ENCODE results near the gene LIG1. TPM values are rescaled to one million over a fixed set of nuclear protein-coding genes. Genes with fewer than 3 reads are reported as not detected.

Gene LIG1
- total and polyA plus RNA-seq, 2 of the 13 experiments (the other 11 are each of a cell fraction or from before 2014, with no cell fraction given) = 20.1 to 64.4 TPM

DNA sequence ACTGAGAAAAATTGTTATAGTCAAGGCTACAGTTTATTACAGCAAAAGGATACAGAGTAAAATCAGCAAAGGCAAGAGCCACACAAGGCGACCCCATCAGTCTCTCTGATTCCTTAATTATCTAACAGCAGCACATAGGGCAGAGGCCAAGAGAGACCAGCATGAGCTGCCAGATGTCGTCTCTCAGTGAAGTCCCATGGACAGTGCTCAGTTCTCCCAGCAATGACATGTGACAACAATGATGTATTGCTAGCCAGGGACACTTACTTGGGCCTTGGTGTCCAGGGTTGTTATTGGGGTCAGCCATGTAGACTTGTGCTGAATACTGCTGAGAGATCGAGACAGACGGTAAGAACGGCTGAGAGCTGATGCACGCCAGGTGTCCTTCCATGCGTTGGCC is 22.6 kb upstream of the LIG1 start:
- DNase-seq (ENCODE audit: low spot score) (no peak), FAIRE-seq (no peak), ATAC-seq (no peak)
- 95% methylated on average over 6 of the region's 7 CpGs for WGBS (ENCODE audit: low lambda C conversion rate)
- Histone ChIP-seq H3K79me2 (ENCODE audit: insufficient read depth, low read length) (no peaks in the 10 kb centered on the region), H3K4me1 (ENCODE audit: insufficient read depth, low read length) (no peaks in the 10 kb centered on the region), H3K4me3 (replicated peaks in 1 of 3; ENCODE audit: insufficient read depth in 1 of 3, low read depth in 2 of 3, low read length in 3 of 3) (no peak overlapping the region), H3K4me2 (ENCODE audit: low read depth, low read length) (no peak overlapping the region), H4K20me1 (ENCODE audit: insufficient read depth, low read length) (no peaks in the 10 kb centered on the region), H2AFZ (ENCODE audit: low read length) (no peak overlapping the region), H3K27ac (ENCODE audit: extremely low read length, insufficient read depth, low read length) (no peak overlapping the region), H3K9me3 (ENCODE audit: low read length) (no peaks in the 10 kb centered on the region), H3K36me3 (replicated peaks in 1 of 2; ENCODE audit: control insufficient read depth in 1 of 2, insufficient read depth in 2 of 2, low read length in 2 of 2) (no peaks in the 10 kb centered on the region), H3K27me3 (ENCODE audit: control insufficient read depth in 1 of 2, insufficient read depth in 2 of 2, low read length in 2 of 2) (no peaks in the 10 kb centered on the region), H3K9ac (ENCODE audit: insufficient read depth, low read depth, low read length) (no peak overlapping the region)
- BruUV-seq (replicated peaks) = no TSS peak
- intact Hi-C loops (cut with micrococcal nuclease; ENCODE audit: unreplicated experiment) (no loop called here), in situ Hi-C loops (cut with HindIII; ENCODE audit: extremely low pct_ligation_motif_present, low pct_unique_long_range_greater_than_20kb) (no loop called here)
- ChIA-PET POLR2A (no interaction called here), CTCF (ENCODE audit: low intra/inter-chr PET ratio, low total read pairs) (no interaction called here)
- TF ChIP-seq EED (CRISPR knock-in tag; IDR thresholded peaks at IDR 0.05) (no peak), NPAS2 (CRISPR knock-in tag; IDR thresholded peaks at IDR 0.05; ENCODE audit: borderline replicate concordance) (no peak), ZNF773 (CRISPR knock-in tag; IDR thresholded peaks at IDR 0.05; ENCODE audit: borderline replicate concordance) (no peak), ZNF317 (CRISPR knock-in tag; IDR thresholded peaks at IDR 0.05) (no peak), MTA3 (CRISPR knock-in tag; IDR thresholded peaks at IDR 0.05) (no peak), PLRG1 (conservative IDR thresholded peaks at IDR 0.05) (no peak), RXRA (CRISPR knock-in tag; IDR thresholded peaks at IDR 0.05) (no peak), ZKSCAN1 (IDR thresholded peaks at IDR 0.05; ENCODE audit: low read length) (no peak), KAT2B (IDR thresholded peaks at IDR 0.05; ENCODE audit: borderline replicate concordance, low read depth, low read length) (no peak), MEF2D (CRISPR knock-in tag; IDR thresholded peaks at IDR 0.05) (no peak), ATF1 (CRISPR knock-in tag; IDR thresholded peaks at IDR 0.05) (no peak), SATB2 (CRISPR knock-in tag; IDR thresholded peaks at IDR 0.05) (no peak), DMAP1 (CRISPR knock-in tag; IDR thresholded peaks at IDR 0.05) (no peak), ADNP (CRISPR knock-in tag; IDR thresholded peaks at IDR 0.05) (no peak), SIX4 (CRISPR knock-in tag; IDR thresholded peaks at IDR 0.05) (no peak)
- TF ChIP-seq, protein P1, sequence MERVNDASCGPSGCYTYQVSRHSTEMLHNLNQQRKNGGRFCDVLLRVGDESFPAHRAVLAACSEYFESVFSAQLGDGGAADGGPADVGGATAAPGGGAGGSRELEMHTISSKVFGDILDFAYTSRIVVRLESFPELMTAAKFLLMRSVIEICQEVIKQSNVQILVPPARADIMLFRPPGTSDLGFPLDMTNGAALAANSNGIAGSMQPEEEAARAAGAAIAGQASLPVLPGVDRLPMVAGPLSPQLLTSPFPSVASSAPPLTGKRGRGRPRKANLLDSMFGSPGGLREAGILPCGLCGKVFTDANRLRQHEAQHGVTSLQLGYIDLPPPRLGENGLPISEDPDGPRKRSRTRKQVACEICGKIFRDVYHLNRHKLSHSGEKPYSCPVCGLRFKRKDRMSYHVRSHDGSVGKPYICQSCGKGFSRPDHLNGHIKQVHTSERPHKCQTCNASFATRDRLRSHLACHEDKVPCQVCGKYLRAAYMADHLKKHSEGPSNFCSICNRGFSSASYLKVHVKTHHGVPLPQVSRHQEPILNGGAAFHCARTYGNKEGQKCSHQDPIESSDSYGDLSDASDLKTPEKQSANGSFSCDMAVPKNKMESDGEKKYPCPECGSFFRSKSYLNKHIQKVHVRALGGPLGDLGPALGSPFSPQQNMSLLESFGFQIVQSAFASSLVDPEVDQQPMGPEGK (CRISPR knock-in tag; IDR thresholded peaks at IDR 0.05) = no peak
- TF ChIP-seq, protein P2, sequence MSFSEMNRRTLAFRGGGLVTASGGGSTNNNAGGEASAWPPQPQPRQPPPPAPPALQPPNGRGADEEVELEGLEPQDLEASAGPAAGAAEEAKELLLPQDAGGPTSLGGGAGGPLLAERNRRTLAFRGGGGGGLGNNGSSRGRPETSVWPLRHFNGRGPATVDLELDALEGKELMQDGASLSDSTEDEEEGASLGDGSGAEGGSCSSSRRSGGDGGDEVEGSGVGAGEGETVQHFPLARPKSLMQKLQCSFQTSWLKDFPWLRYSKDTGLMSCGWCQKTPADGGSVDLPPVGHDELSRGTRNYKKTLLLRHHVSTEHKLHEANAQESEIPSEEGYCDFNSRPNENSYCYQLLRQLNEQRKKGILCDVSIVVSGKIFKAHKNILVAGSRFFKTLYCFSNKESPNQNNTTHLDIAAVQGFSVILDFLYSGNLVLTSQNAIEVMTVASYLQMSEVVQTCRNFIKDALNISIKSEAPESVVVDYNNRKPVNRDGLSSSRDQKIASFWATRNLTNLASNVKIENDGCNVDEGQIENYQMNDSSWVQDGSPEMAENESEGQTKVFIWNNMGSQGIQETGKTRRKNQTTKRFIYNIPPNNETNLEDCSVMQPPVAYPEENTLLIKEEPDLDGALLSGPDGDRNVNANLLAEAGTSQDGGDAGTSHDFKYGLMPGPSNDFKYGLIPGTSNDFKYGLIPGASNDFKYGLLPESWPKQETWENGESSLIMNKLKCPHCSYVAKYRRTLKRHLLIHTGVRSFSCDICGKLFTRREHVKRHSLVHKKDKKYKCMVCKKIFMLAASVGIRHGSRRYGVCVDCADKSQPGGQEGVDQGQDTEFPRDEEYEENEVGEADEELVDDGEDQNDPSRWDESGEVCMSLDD (CRISPR knock-in tag; IDR thresholded peaks at IDR 0.05; ENCODE audit: borderline replicate concordance) = no peak
- TF ChIP-seq, protein P3, sequence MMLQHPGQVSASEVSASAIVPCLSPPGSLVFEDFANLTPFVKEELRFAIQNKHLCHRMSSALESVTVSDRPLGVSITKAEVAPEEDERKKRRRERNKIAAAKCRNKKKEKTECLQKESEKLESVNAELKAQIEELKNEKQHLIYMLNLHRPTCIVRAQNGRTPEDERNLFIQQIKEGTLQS (CRISPR knock-in tag; IDR thresholded peaks at IDR 0.05) = no peak
